HG03457 (cell line): ENCODE data around the gene CALHM5.

Experiments
- ATAC-seq: cut with Tn5 transposase; IDR thresholded peaks from one replicate; pipeline ENCODE4 v1.9.1; 2021; ENCODE audit warnings: moderate number of reproducible peaks; ENCODE audit not compliant: unreplicated experiment

CALHM5 gene

GRCh38 chr6:116545651-116546050 lies 34.2 kb downstream of the CALHM5 start, which contains the start of gene TRAPPC3L:
Gene TRAPPC3L (minus strand): TSS chr6:116545684. CDS start chr6:116545514, 170 bp downstream.
- ATAC-seq: no peak

GRCh38 chr6:116547358-116547757 lies 35.9 kb downstream of the CALHM5 start:
- ATAC-seq: no peak

- ATAC-seq: no peak
These were observed 39.4 kb downstream of the CALHM5 start for GRCh38 chr6:116550796-116551195.

GRCh38 chr6:116553451-116553850 lies 42.0 kb downstream of the CALHM5 start, which contains the start of gene CALHM4:
Gene CALHM4 (plus strand): TSS chr6:116553751. CDS start chr6:116553794, 43 bp downstream.
- ATAC-seq: no peak

- ATAC-seq: no peak
These were observed 44.6 kb downstream of the CALHM5 start for GRCh38 chr6:116556065-116556464.

- ATAC-seq: no peak
These were observed 45.5 kb downstream of the CALHM5 start for GRCh38 chr6:116556814-116557415.

GRCh38 chr6:116557893-116558292 lies 46.5 kb downstream of the CALHM5 start:
- no peak for ATAC-seq

GRCh38 chr6:116560130-116560529 lies 48.7 kb downstream of the CALHM5 start:
- no peak for ATAC-seq

- ATAC-seq: no peak
These were observed 50.1 kb downstream of the CALHM5 start for GRCh38 chr6:116561377-116562018.

GRCh38 chr6:116562019-116562403 lies 50.6 kb downstream of the CALHM5 start:
- ATAC-seq: no peak

- ATAC-seq: no peak
These were observed 51.2 kb downstream of the CALHM5 start for GRCh38 chr6:116562614-116563013.

GRCh38 chr6:116563830-116564229 lies 52.4 kb downstream of the CALHM5 start:
- ATAC-seq: no peak

- no peak for ATAC-seq
These were observed 52.9 kb downstream of the CALHM5 start for GRCh38 chr6:116564311-116564710.

GRCh38 chr6:116564921-116565872 lies 53.8 kb downstream of the CALHM5 start:
- ATAC-seq: no peak

GRCh38 chr6:116568111-116568510 lies 56.7 kb downstream of the CALHM5 start:
- ATAC-seq: no peak

GRCh38 chr6:116568821-116569755 lies 57.6 kb downstream of the CALHM5 start:
- no peak for ATAC-seq

GRCh38 chr6:116570856-116571682 lies 59.6 kb downstream of the CALHM5 start, which contains the start of gene RWDD1:
Gene RWDD1 (plus strand): TSS chr6:116571504. CDS start chr6:116571583, 79 bp downstream.
- ATAC-seq: peak; percentile 97

GRCh38 chr6:116571683-116572000 lies 60.2 kb downstream of the CALHM5 start:
- ATAC-seq: no peak

- no peak for ATAC-seq
These were observed 60.7 kb downstream of the CALHM5 start for GRCh38 chr6:116572162-116572561.
